Testis (tissue), 3 donors: Measurements from ENCODE around the gene PSMD13. TPM values are rescaled to one million over a fixed set of nuclear protein-coding genes. Genes with fewer than 3 reads are reported as not detected.
"Not testable (repeated sequence)": the region's sequence is repeated elsewhere in the genome, so short reads cannot be mapped to it uniquely, and the experiment has no call there.

Source experiments
- DNase-seq: peaks from one replicate; pipeline ENCODE4 v3.0.0-alpha.2; 2019
- H3K27ac ChIP-seq, 2 donors: fragments of 200-600 bp; sonication (generic); one replicate each; pipeline ENCODE4 v1.5.1; 2019
- H3K27me3 ChIP-seq: fragments of 200-600 bp; sonication (generic); one replicate; pipeline ENCODE4 v1.5.1; 2019
- H3K36me3 ChIP-seq: fragments of 200-600 bp; sonication (generic); one replicate; pipeline ENCODE4 v1.5.1; 2017; ENCODE audit warnings: low read depth; ENCODE audit errors: missing control alignments
- H3K4me1 ChIP-seq: fragments of 200-600 bp; sonication (generic); one replicate; pipeline ENCODE4 v1.5.1; 2019
- H3K4me3 ChIP-seq, 2 donors: fragments of 200-600 bp; sonication (generic); one replicate each; pipeline ENCODE4 v1.5.1; 2017 to 2019
- H3K9me3 ChIP-seq: fragments of 200-600 bp; sonication (generic); one replicate; pipeline ENCODE4 v1.5.1; 2017
- POLR2A ChIP-seq: fragments of 450-650 bp; IDR thresholded peaks from one replicate; pipeline ENCODE4 v1.6.1; 2017; ENCODE audit warnings: antibody characterized with exemption, mild to moderate bottlenecking, moderate library complexity
- WGBS, 2 donors: methylation state at CpG; one replicate each; pipeline ENCODE4 v1.1.5; 2018; 5-methylcytosine and 5-hydroxymethylcytosine counted together
- intact Hi-C: fragments of 100-400 bp; cut with DNase I; formaldehyde crosslinking; loops from one replicate; pipeline ENCODE4 v1.15.1; 2023; ENCODE audit warnings: low total_unique reads
- polyA plus RNA-seq: library from polyadenylated mRNA; stranded (reverse); fragments of 350-450 nt; fragmentation: Illumina TruSeq; extraction: RNeasy Lipid Tissue Mini Kit (QIAGEN cat#74804); gene quantifications from one replicate; pipeline ENCODE4 v1.2.3, GENCODE V29; 2014; ENCODE audit warnings: low read depth, low replicate concordance; ENCODE audit not compliant: insufficient read depth
- total RNA-seq, 2 donors: library from RNA; depleted of rRNA; stranded (reverse); fragments of >200 nt; gene quantifications; one replicate each; pipeline ENCODE4 v1.2.3, GENCODE V29; 2016
- TF ChIP-seq, protein P1 (sequence below), 3 experiments: fragments of 450-650 bp in 2 of 3; fragments of 200-600 bp in 1 of 3; sonication (generic) in 1 of 3; IDR thresholded peaks; one replicate each; pipeline ENCODE4 v1.5.1; 2016 to 2019; ENCODE audit warnings: antibody characterized with exemption in 3 of 3, mild to moderate bottlenecking in 2 of 3, moderate library complexity in 1 of 3

PSMD13 gene
- total and polyA plus RNA-seq, 3 donors from 2014 or later: 128 to 180 (median 133) TPM

DNA sequence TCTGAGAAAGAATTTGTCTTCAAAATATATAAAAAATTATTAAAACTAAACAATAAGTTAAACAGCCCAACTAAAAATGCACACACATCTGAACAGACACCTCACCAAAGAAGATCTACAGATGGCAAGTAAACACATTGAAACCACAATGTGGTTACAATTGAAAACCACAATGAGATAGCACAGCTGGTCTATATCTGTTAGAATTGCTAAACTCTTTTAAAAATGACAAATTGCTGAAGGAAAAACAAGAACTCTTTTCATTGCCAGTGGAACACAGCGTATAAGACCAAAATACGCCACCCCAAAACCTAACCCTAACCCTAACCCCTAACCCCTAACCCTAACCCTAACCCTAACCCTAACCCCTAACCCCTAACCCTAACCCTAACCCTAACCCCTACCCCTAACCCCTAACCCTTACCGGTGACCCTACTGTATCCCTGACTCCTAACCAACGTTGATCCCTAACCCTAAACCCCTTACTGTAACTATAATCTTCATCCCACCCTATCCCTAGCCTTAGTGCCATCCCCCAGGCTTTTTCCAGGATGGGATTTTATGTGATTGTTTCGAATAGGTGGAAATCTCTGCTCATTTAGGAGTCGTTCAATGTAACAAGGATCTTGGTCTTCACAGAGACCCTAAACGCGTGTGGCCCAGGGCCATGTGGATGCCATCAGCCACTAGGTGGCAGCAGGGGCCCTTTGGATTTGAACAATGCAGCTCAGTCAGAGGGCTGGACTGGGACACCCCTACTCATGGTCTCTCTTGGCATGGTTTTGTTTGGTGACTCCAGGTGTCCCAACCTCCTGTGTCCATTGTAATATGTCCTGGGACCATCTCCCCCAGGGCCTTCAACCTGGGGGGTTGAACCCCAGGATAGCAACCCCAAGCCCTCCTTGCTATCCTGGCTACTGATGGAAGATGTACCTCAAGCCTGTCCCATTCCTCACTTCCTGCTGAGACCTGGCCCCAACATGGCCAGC is 45.0 kb upstream of the PSMD13 start:
- H3K27ac ChIP-seq, H3K4me3 ChIP-seq, H3K4me1 ChIP-seq, H3K9me3 ChIP-seq, H3K36me3 ChIP-seq, H3K27me3 ChIP-seq, intact Hi-C loops: not testable (repeated sequence)
- DNase-seq: peak; percentile 20
- TF ChIP-seq, protein P1, sequence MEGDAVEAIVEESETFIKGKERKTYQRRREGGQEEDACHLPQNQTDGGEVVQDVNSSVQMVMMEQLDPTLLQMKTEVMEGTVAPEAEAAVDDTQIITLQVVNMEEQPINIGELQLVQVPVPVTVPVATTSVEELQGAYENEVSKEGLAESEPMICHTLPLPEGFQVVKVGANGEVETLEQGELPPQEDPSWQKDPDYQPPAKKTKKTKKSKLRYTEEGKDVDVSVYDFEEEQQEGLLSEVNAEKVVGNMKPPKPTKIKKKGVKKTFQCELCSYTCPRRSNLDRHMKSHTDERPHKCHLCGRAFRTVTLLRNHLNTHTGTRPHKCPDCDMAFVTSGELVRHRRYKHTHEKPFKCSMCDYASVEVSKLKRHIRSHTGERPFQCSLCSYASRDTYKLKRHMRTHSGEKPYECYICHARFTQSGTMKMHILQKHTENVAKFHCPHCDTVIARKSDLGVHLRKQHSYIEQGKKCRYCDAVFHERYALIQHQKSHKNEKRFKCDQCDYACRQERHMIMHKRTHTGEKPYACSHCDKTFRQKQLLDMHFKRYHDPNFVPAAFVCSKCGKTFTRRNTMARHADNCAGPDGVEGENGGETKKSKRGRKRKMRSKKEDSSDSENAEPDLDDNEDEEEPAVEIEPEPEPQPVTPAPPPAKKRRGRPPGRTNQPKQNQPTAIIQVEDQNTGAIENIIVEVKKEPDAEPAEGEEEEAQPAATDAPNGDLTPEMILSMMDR (IDR thresholded peaks at IDR 0.05): peak in 1 of 3 experiments; percentile 13
- 61 to 85% methylated on average over 2 to 5 of the region's 8 CpGs for WGBS, 2 donors

DNA sequence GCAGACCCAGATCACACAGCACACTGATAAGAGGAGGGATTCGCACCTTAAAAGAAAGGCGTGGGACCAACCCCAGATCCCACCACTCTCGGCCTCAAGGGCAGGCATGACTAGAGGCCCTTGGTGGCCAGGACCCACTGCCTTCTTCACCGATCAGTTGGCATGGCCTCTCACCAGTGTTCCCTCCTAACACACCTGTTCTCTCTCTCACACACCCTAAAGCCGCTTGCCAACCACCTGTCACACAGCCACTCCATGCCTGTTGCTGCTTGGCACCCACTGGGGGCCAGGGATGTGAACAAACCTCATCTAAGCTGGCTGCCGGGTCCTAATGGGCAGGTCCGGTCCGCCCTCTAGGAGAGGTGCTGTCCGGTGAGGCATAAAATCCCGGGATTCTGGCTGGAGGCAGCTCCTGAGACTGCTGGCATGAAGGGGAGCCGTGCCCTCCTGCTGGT is 44.1 kb upstream of the PSMD13 start, which contains the start of gene SCGB1C1:
TSS of gene SCGB1C1 (plus strand) at position 405 of the 455 bp plus-strand sequence. CDS start at position 427, 22 bp downstream.
- DNase-seq, H3K36me3 ChIP-seq, intact Hi-C loops, H3K4me1 ChIP-seq, H3K9me3 ChIP-seq, H3K27me3 ChIP-seq, H3K27ac ChIP-seq, H3K4me3 ChIP-seq: not testable (repeated sequence)
- no CpG with 5 or more reads among the region's 11 CpGs for WGBS, 2 donors

DNA sequence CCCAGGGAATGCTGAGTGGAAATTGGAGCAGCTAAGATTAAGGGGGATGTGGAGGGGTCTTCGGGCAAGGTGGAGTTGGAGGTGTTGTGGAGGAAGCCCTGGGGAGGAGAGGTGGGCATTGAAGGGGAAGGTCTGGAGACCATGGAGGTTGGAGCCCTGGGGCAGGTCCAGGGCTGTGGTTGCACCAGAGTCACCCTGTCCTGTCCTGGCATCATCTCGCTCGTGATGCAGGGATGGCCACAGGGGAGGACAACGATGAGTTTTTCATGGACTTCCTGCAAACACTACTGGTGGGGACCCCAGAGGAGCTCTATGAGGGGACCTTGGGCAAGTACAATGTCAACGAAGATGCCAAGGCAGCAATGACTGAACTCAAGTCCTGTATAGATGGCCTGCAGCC is 43.3 kb upstream of the PSMD13 start:
- H3K4me1 ChIP-seq, H3K27ac ChIP-seq, H3K27me3 ChIP-seq, H3K4me3 ChIP-seq, H3K36me3 ChIP-seq, H3K9me3 ChIP-seq, intact Hi-C loops: not testable (repeated sequence)
- DNase-seq: peak; percentile 9
- 64 to 85% methylated on average over 4 to 5 of the region's 5 CpGs for WGBS, 2 donors

DNA sequence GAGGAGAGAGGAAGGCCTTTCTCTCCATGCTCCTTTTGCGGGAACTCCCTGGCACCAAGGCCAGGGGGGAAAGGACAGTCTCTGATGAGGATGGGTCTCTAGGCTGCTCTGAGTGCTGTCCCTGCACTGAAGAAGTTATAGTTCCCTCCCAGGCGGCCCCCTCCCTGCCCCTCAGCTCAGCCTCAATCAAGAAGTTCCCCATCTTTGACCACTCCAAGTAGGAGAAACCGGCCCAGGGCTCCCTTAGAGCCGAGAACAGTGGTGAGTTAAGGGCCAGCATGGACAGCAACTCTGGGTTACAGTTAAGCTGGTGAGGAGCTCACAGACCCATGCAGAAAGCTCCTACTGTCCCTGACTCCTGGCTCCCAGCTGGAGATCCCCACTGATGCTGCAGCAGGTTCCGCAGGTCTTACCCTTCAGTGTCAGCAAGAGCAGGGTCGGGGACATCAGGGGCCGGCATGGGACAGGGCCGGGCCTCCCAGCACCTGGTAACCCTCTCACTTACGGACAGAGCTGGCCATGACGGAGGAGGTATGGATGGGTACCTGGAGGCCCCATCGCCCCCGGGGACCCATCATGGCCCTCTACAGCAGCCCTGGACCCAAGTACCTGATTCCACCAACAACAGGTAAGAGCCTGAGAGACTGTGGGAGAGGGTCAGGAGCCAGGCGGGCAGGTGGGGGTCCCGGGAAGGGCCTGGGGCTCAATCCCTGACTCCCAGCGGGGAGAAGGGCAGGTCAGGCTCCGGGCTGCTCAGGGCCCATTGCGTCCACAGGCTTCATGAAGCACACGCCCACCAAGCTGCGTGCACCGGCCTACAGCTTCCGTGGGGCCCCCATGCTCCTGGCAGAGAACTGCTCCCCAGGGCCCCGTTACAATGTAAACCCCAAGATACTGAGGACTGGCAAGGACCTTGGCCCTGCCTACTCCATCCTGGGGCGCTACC is 39.7 kb upstream of the PSMD13 start:
- H3K27me3 ChIP-seq: no peaks in the 10 kb centered on the region
- no peak overlapping the region for H3K4me3 ChIP-seq
- intact Hi-C loops: no loop called here
- 89 to 100% methylated on average over 3 to 23 of the region's 23 CpGs for WGBS, 2 donors
- H3K9me3 ChIP-seq: no peaks in the 10 kb centered on the region
- peak; percentile 13 for DNase-seq
- TF ChIP-seq, protein P1 (IDR thresholded peaks at IDR 0.05): no peak
- no peak for TF ChIP-seq POLR2A
- H3K36me3 ChIP-seq: no peaks in the 10 kb centered on the region
- no peak overlapping the region for H3K27ac ChIP-seq
- H3K4me1 ChIP-seq: no peaks in the 10 kb centered on the region

DNA sequence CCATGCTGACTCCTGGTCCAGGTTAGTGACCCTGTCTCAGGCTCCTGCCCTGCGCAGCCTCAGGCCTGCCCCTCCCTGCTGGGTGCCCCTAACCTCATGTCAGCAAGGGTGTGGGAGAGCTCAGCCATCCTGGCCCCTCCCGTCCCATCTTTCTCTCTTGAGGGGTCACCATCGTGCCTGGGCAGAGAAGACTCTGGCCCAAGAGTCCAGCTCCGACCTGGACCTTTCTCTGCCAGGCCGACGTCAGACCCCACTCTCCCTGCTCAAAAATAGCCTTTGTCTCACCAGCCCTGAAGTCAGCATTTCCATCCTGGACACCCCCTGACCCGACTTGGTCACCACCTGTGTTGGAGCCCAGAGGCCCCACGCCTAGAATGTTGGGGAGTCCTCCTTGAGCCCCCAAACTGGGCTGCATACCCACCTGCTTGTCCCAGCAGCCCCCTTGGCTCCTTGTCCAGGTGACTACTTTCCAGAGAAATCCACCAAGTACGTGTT is 39.0 kb upstream of the PSMD13 start:
- H3K4me3 ChIP-seq: no peak overlapping the region
- H3K27me3 ChIP-seq: no peaks in the 10 kb centered on the region
- peak; percentile 10 for DNase-seq
- WGBS, 2 donors: 85 to 96% methylated on average over 5 to 9 of the region's 9 CpGs
- no peaks in the 10 kb centered on the region for H3K4me1 ChIP-seq
- no peaks in the 10 kb centered on the region for H3K9me3 ChIP-seq
- no peak for TF ChIP-seq POLR2A
- TF ChIP-seq, protein P1 (IDR thresholded peaks at IDR 0.05): no peak
- intact Hi-C loops: no loop called here
- no peak overlapping the region for H3K27ac ChIP-seq
- no peaks in the 10 kb centered on the region for H3K36me3 ChIP-seq
